Endothelial cell of umbilical vein (primary cell): ENCODE results near the gene SLC9B1. TPM values are rescaled to one million over a fixed set of nuclear protein-coding genes. Genes with fewer than 3 reads are reported as not detected.

Experiments
- BruUV-seq: library from RNA; stranded (reverse); fragments of 400-500 nt; replicated peaks from 2 replicates; lab custom pipeline; 2021; lab: Mats Ljungman, UMichigan
- CTCF ChIA-PET: fragments of 300-600, 350-600 bp; sonication (Branson Sonifier 250); formaldehyde crosslinking; loops from one replicate; lab custom pipeline; 2021; ENCODE audit warnings: antibody characterized with exemption, inconsistent platforms; lab: Charles Lee
- POLR2A ChIA-PET: fragments of 300-600, 350-600 bp; sonication (Branson Sonifier 250); formaldehyde crosslinking; loops from one replicate; lab custom pipeline; 2021; ENCODE audit warnings: antibody characterized with exemption, inconsistent platforms; lab: Charles Lee
- DNase-seq: peaks from one replicate; pipeline ENCODE4 v3.0.0-alpha.2; 2011; ENCODE audit warnings: low read depth, low spot score
- FAIRE-seq: peaks from 2 replicates; lab custom pipeline; 2011; peaks lifted over from hg19 to GRCh38; lab: Jason Lieb, UNC
- H2AFZ ChIP-seq: 2 replicates; pipeline ENCODE4 v1.6.0; 2012; ENCODE audit warnings: low read depth, low read length, control low read depth, inconsistent platforms
- H3K27ac ChIP-seq: 2 replicates; pipeline ENCODE4 v1.5.1; 2011; ENCODE audit warnings: low read depth, mild to moderate bottlenecking, control low read depth, low read length, moderate library complexity; ENCODE audit not compliant: insufficient read depth
- H3K27me3 ChIP-seq, 2 experiments: 2 replicates each; pipeline versions ENCODE4 v1.6.0 to v1.6.1; 2011; ENCODE audit warnings: low read length in 2 of 2, mixed read lengths in 1 of 2; ENCODE audit not compliant: control insufficient read depth in 2 of 2, insufficient read depth in 2 of 2
- H3K36me3 ChIP-seq, 2 experiments: 2 replicates in 1 of 2; 3 replicates in 1 of 2; pipeline ENCODE4 v1.5.1; 2011; ENCODE audit warnings: low read length in 2 of 2, mild to moderate bottlenecking in 1 of 2, moderate library complexity in 1 of 2; ENCODE audit not compliant: control insufficient read depth in 2 of 2, insufficient read depth in 2 of 2; ENCODE audit errors: extremely low read depth in 1 of 2
- H3K4me1 ChIP-seq: 3 replicates; pipeline ENCODE4 v1.5.1; 2011; ENCODE audit warnings: mild to moderate bottlenecking, low read length; ENCODE audit not compliant: control insufficient read depth, insufficient read depth; ENCODE audit errors: extremely low read depth
- H3K4me2 ChIP-seq: 2 replicates; pipeline ENCODE4 v1.6.1; 2011; ENCODE audit warnings: low read length, control low read depth, mixed read lengths; ENCODE audit not compliant: insufficient read depth
- H3K4me3 ChIP-seq, 3 experiments: fragments of 200-600 bp in 1 of 3; sonication (generic), shearing (Covaris generic) in 1 of 3; replicated peaks in 1 of 3; 2 replicates each; pipeline ENCODE4 v1.5.1; 2011 to 2016; ENCODE audit warnings: control low read depth in 3 of 3, low read length in 3 of 3, mild to moderate bottlenecking in 2 of 3, inconsistent platforms in 1 of 3, low read depth in 1 of 3, moderate library complexity in 1 of 3; ENCODE audit not compliant: insufficient read depth in 1 of 3
- H3K79me2 ChIP-seq: 2 replicates; pipeline ENCODE4 v1.6.0; 2012; ENCODE audit warnings: low read length, inconsistent platforms; ENCODE audit not compliant: control insufficient read depth, insufficient read depth
- H3K9ac ChIP-seq: replicated peaks from 2 replicates; pipeline ENCODE3; 2011; ENCODE audit warnings: low read length, control low read depth; ENCODE audit not compliant: insufficient read depth; ENCODE audit errors: extremely low read depth
- H3K9me1 ChIP-seq: replicated peaks from 3 replicates; pipeline ENCODE4 v1.6.0; 2011; ENCODE audit warnings: mild to moderate bottlenecking, low read length; ENCODE audit not compliant: control insufficient read depth, insufficient read depth; ENCODE audit errors: extremely low read depth
- H3K9me3 ChIP-seq: replicated peaks from 2 replicates; pipeline ENCODE4 v1.5.1; 2012; ENCODE audit warnings: low read length, inconsistent platforms; ENCODE audit not compliant: control insufficient read depth, insufficient read depth
- H4K20me1 ChIP-seq: replicated peaks from 2 replicates; pipeline ENCODE3; 2011; ENCODE audit warnings: mild to moderate bottlenecking, low read length; ENCODE audit not compliant: control insufficient read depth, insufficient read depth; ENCODE audit errors: extremely low read depth
- EZH2 ChIP-seq: IDR thresholded peaks from 2 replicates; pipeline ENCODE4 v1.6.1; 2012; ENCODE audit warnings: borderline replicate concordance, low read depth, mild to moderate bottlenecking, moderate library complexity, low read length, inconsistent platforms; ENCODE audit not compliant: severe bottlenecking
- FOS ChIP-seq: IDR thresholded peaks from 2 replicates; pipeline ENCODE4 v1.6.1; 2011; ENCODE audit warnings: mild to moderate bottlenecking, low read length, moderate library complexity, borderline replicate concordance; ENCODE audit not compliant: insufficient read depth
- GATA2 ChIP-seq: IDR thresholded peaks from 2 replicates; pipeline ENCODE4 v1.7.0; 2011; ENCODE audit warnings: low read depth, mild to moderate bottlenecking, moderate library complexity, mixed read lengths, low read length; ENCODE audit not compliant: insufficient read length, insufficient read depth
- JUN ChIP-seq: IDR thresholded peaks from 2 replicates; pipeline ENCODE4 v1.6.1; 2011; ENCODE audit warnings: borderline replicate concordance, low read depth; ENCODE audit not compliant: insufficient read length, insufficient read depth
- MYC ChIP-seq: IDR thresholded peaks from one replicate; pipeline ENCODE4 v1.6.1; 2011; ENCODE audit warnings: mild to moderate bottlenecking, low read depth, low read length
- POLR2A ChIP-seq: IDR thresholded peaks from 2 replicates; pipeline ENCODE4 v1.6.1; 2012; ENCODE audit warnings: low read depth, mild to moderate bottlenecking, control low read depth, low read length
- POLR2AphosphoS5 ChIP-seq: IDR thresholded peaks from 2 replicates; pipeline ENCODE4 v1.6.1; 2012; ENCODE audit warnings: low read depth, mild to moderate bottlenecking, control low read depth, low read length, moderate library complexity; ENCODE audit not compliant: insufficient read depth
- dilution Hi-C: fragments of 300-500 bp; cut with MboI; formaldehyde crosslinking; loops from one replicate; pipeline ENCODE4 v1.15.0; 2019; ENCODE audit warnings: low sequenced_read_pairs; ENCODE audit not compliant: extremely low pct_ligation_motif_present
- intact Hi-C: fragments of 100-400 bp; cut with micrococcal nuclease; formaldehyde crosslinking; loops from one replicate; pipeline ENCODE4 v1.10.0; 2022
- polyA plus RNA-seq, 4 experiments: library from polyadenylated mRNA; depleted of rRNA in 3 of 4; stranded (reverse) in 3 of 4; unstranded in 1 of 4; fragments of >200 nt; gene quantifications; 2 replicates each; pipeline versions ENCODE4 v1.2.1 to v1.2.3, GENCODE V29; 2011 to 2012; ENCODE audit warnings: missing spikeins in 1 of 4
- total RNA-seq: library from RNA; stranded (reverse); gene quantifications from 2 replicates; pipeline ENCODE4 v1.2.3, GENCODE V29; 2021
- TF ChIP-seq, protein P1 (sequence below), 2 donors: IDR thresholded peaks; 1 replicate in 1 of 2; 2 replicates in 1 of 2; pipeline ENCODE4 v1.5.1; 2011; ENCODE audit warnings: low read length in 2 of 2, mild to moderate bottlenecking in 2 of 2, moderate library complexity in 2 of 2, control low read depth in 1 of 2, inconsistent platforms in 1 of 2, low read depth in 1 of 2; ENCODE audit not compliant: insufficient read depth in 1 of 2; ENCODE audit errors: extremely low read depth in 1 of 2
- TF ChIP-seq, protein P2 (sequence below): IDR thresholded peaks from 2 replicates; pipeline ENCODE4 v1.6.1; 2011; ENCODE audit not compliant: insufficient read depth, insufficient read length

The SLC9B1 gene
- total and polyA plus RNA-seq, 2 donors (not counting 3 experiments of a cell fraction or from before 2014, with no cell fraction given) = 0.19 to 0.49 TPM

- intact Hi-C loops = no loop called here
- no peak for FAIRE-seq
These were observed 158.7 kb downstream of the SLC9B1 start for GRCh38 chr4:102860611-102861324.

More at GRCh38 chr4:102860611-102861324, 158.7 kb downstream of the SLC9B1 start:
- CTCF ChIA-PET = interaction anchor here (0.6 kb wide), 1 partner anchor 425 kb away, joined by 3 read pairs; no protein-coding TSS in a partner anchor
- no peaks in the 10 kb centered on the region for H3K9me3 ChIP-seq
- H3K9me1 ChIP-seq = no peaks in the 10 kb centered on the region
- TF ChIP-seq EZH2 = no peak
- TF ChIP-seq POLR2A = no peak
- no peak for TF ChIP-seq POLR2AphosphoS5
- TF ChIP-seq, protein P1, sequence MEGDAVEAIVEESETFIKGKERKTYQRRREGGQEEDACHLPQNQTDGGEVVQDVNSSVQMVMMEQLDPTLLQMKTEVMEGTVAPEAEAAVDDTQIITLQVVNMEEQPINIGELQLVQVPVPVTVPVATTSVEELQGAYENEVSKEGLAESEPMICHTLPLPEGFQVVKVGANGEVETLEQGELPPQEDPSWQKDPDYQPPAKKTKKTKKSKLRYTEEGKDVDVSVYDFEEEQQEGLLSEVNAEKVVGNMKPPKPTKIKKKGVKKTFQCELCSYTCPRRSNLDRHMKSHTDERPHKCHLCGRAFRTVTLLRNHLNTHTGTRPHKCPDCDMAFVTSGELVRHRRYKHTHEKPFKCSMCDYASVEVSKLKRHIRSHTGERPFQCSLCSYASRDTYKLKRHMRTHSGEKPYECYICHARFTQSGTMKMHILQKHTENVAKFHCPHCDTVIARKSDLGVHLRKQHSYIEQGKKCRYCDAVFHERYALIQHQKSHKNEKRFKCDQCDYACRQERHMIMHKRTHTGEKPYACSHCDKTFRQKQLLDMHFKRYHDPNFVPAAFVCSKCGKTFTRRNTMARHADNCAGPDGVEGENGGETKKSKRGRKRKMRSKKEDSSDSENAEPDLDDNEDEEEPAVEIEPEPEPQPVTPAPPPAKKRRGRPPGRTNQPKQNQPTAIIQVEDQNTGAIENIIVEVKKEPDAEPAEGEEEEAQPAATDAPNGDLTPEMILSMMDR (IDR thresholded peaks at IDR 0.05; ENCODE audit: extremely low read depth in 1 of 2, insufficient read depth in 1 of 2, low read depth in 1 of 2, low read length in 2 of 2) = no peak
- TF ChIP-seq GATA2 = no peak
- TF ChIP-seq FOS = no peak
- no peak for TF ChIP-seq JUN
- no peak for TF ChIP-seq MYC
- TF ChIP-seq, protein P2, sequence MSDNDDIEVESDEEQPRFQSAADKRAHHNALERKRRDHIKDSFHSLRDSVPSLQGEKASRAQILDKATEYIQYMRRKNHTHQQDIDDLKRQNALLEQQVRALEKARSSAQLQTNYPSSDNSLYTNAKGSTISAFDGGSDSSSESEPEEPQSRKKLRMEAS = no peak
- H2AFZ ChIP-seq = no peak overlapping the region
- POLR2A ChIA-PET = no interaction called here
- no peaks in the 10 kb centered on the region for H4K20me1 ChIP-seq
- H3K4me3 ChIP-seq = no peak overlapping the region
- DNase-seq = no peak
- no peak overlapping the region for H3K9ac ChIP-seq
- H3K36me3 ChIP-seq = no peaks in the 10 kb centered on the region
- H3K4me2 ChIP-seq = no peak overlapping the region
- no peaks in the 10 kb centered on the region for H3K4me1 ChIP-seq
- H3K27ac ChIP-seq = no peak overlapping the region
- no peaks in the 10 kb centered on the region for H3K27me3 ChIP-seq
- H3K79me2 ChIP-seq = no peaks in the 10 kb centered on the region
- BruUV-seq = no TSS peak
- dilution Hi-C loops = no loop called here
